HL-60 (cell line): ENCODE data around the gene ATP10B.
A peak's percentile ranks its signal among the peaks of the same experiment; 100 is the strongest.

ENCODE experiments used
- DNase-seq, 2 experiments: peaks; one replicate each; pipeline ENCODE4 v3.0.0-alpha.2; 2010 to 2020; ENCODE audit warnings: low read depth in 1 of 2, low spot score in 1 of 2
- H3K27ac ChIP-seq: fragments of 250-450 bp; sonication (Bioruptor Pico); replicated peaks from 2 replicates; pipeline ENCODE4 v1.5.1; 2020; ENCODE audit warnings: mild to moderate bottlenecking, moderate library complexity
- H3K27me3 ChIP-seq: fragments of 250-450 bp; sonication (Bioruptor Pico); 2 replicates; pipeline ENCODE4 v1.5.1; 2021; ENCODE audit warnings: mild to moderate bottlenecking, moderate library complexity; ENCODE audit not compliant: insufficient read depth, poor library complexity, severe bottlenecking
- H3K4me3 ChIP-seq: replicated peaks from 2 replicates; pipeline ENCODE4 v1.5.1; 2011; ENCODE audit warnings: mild to moderate bottlenecking, control low read depth, low read length; ENCODE audit not compliant: insufficient read depth
- CTCF ChIP-seq: IDR thresholded peaks from one replicate; pipeline ENCODE4 v1.5.1; 2011; ENCODE audit warnings: low read length, control low read depth, inconsistent platforms; ENCODE audit not compliant: insufficient read depth
- GABPA ChIP-seq: IDR thresholded peaks from 2 replicates; pipeline ENCODE4 v1.6.1; 2012; ENCODE audit warnings: low read depth
- POLR2AphosphoS5 ChIP-seq: IDR thresholded peaks from 2 replicates; pipeline ENCODE4 v1.6.1; 2012; ENCODE audit warnings: low read depth
- SPI1 ChIP-seq: IDR thresholded peaks from 2 replicates; pipeline ENCODE4 v1.6.1; 2012; ENCODE audit warnings: low read depth, mild to moderate bottlenecking, borderline replicate concordance
- TF ChIP-seq, protein P1 (sequence below): IDR thresholded peaks from 2 replicates; pipeline ENCODE4 v1.6.1; 2012; ENCODE audit warnings: low read depth; ENCODE audit not compliant: insufficient replicate concordance

The ATP10B gene

GRCh38 chr5:160701403-160701802 lies 150.6 kb downstream of the ATP10B start:
- Histone ChIP-seq H3K27ac (no peak overlapping the region), H3K4me3 (no peak overlapping the region), H3K27me3 (no peaks in the 10 kb centered on the region)
- peak in 1 of 2 experiments; percentile 21 for DNase-seq
- TF ChIP-seq CTCF (no peak), GABPA (no peak), SPI1 (no peak), POLR2AphosphoS5 (no peak)
- TF ChIP-seq, protein P1, sequence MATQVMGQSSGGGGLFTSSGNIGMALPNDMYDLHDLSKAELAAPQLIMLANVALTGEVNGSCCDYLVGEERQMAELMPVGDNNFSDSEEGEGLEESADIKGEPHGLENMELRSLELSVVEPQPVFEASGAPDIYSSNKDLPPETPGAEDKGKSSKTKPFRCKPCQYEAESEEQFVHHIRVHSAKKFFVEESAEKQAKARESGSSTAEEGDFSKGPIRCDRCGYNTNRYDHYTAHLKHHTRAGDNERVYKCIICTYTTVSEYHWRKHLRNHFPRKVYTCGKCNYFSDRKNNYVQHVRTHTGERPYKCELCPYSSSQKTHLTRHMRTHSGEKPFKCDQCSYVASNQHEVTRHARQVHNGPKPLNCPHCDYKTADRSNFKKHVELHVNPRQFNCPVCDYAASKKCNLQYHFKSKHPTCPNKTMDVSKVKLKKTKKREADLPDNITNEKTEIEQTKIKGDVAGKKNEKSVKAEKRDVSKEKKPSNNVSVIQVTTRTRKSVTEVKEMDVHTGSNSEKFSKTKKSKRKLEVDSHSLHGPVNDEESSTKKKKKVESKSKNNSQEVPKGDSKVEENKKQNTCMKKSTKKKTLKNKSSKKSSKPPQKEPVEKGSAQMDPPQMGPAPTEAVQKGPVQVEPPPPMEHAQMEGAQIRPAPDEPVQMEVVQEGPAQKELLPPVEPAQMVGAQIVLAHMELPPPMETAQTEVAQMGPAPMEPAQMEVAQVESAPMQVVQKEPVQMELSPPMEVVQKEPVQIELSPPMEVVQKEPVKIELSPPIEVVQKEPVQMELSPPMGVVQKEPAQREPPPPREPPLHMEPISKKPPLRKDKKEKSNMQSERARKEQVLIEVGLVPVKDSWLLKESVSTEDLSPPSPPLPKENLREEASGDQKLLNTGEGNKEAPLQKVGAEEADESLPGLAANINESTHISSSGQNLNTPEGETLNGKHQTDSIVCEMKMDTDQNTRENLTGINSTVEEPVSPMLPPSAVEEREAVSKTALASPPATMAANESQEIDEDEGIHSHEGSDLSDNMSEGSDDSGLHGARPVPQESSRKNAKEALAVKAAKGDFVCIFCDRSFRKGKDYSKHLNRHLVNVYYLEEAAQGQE = no peak

GRCh38 chr5:160699301-160699700 lies 152.7 kb downstream of the ATP10B start:
- TF ChIP-seq CTCF = no peak
- TF ChIP-seq, protein P1 = no peak
- no peak for TF ChIP-seq SPI1
- TF ChIP-seq POLR2AphosphoS5 = no peak
- TF ChIP-seq GABPA = no peak
- Histone ChIP-seq H3K27ac (no peak overlapping the region), H3K27me3 (no peaks in the 10 kb centered on the region), H3K4me3 (no peak overlapping the region)
- no peak for DNase-seq

- TF ChIP-seq SPI1 (no peak), GABPA (no peak), CTCF (no peak), POLR2AphosphoS5 (no peak)
- TF ChIP-seq, protein P1 = no peak
- H3K4me3 ChIP-seq = no peak overlapping the region
- DNase-seq = no peak
These were observed 154.7 kb downstream of the ATP10B start for GRCh38 chr5:160697281-160697680.

More at GRCh38 chr5:160697281-160697680, 154.7 kb downstream of the ATP10B start:
- no peaks in the 10 kb centered on the region for H3K27me3 ChIP-seq
- H3K27ac ChIP-seq = no peak overlapping the region
